IPS-15b (cell line): Measurements from ENCODE around the gene AKAP12.

ENCODE experiments used
- H3K27me3 ChIP-seq: one replicate; pipeline ENCODE4 v1.6.1; 2013; ENCODE audit warnings: low read length; ENCODE audit not compliant: control insufficient read depth, insufficient read depth
- H3K36me3 ChIP-seq: one replicate; pipeline ENCODE4 v1.6.1; 2013; ENCODE audit warnings: low read length; ENCODE audit not compliant: control insufficient read depth, insufficient read depth
- H3K4me1 ChIP-seq: one replicate; pipeline ENCODE4 v1.6.1; 2013; ENCODE audit warnings: mild to moderate bottlenecking, low read length; ENCODE audit not compliant: control insufficient read depth, insufficient read depth
- H3K4me3 ChIP-seq: one replicate; pipeline ENCODE4 v1.5.1; 2013; ENCODE audit warnings: low read depth, low read length
- H3K9ac ChIP-seq: one replicate; pipeline ENCODE4 v1.6.1; 2013; ENCODE audit warnings: low read depth, mild to moderate bottlenecking, low read length
- H3K9me3 ChIP-seq: one replicate; pipeline ENCODE4 v1.6.1; 2013; ENCODE audit warnings: mild to moderate bottlenecking, low read length; ENCODE audit not compliant: control insufficient read depth, insufficient read depth

Gene AKAP12

DNA sequence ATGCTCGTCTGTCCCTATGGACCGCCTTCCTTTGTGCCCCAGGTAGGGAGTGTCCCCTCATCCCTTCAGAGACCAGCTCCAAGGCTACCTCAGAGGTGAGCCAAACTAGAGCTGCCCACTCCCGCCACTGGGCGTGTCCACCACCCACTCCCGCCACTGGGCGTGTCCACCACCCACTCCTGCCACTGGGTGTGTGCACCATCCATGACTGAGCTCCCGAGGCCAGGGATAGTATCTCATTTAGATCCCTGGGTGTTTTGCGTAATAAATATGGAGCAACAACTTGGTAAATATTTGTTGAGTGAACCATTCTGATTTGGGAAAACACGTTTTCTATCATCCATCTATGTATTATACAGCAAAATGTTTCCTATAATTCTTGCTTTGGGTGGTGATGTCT lies 82.8 kb downstream of the AKAP12 start:
- Histone ChIP-seq H3K9me3 (no peaks in the 10 kb centered on the region), H3K4me3 (no peak overlapping the region), H3K27me3 (no peaks in the 10 kb centered on the region), H3K36me3 (no peaks in the 10 kb centered on the region), H3K4me1 (peaks cover 2% of the 10 kb centered on the region), H3K9ac (no peak overlapping the region)

DNA sequence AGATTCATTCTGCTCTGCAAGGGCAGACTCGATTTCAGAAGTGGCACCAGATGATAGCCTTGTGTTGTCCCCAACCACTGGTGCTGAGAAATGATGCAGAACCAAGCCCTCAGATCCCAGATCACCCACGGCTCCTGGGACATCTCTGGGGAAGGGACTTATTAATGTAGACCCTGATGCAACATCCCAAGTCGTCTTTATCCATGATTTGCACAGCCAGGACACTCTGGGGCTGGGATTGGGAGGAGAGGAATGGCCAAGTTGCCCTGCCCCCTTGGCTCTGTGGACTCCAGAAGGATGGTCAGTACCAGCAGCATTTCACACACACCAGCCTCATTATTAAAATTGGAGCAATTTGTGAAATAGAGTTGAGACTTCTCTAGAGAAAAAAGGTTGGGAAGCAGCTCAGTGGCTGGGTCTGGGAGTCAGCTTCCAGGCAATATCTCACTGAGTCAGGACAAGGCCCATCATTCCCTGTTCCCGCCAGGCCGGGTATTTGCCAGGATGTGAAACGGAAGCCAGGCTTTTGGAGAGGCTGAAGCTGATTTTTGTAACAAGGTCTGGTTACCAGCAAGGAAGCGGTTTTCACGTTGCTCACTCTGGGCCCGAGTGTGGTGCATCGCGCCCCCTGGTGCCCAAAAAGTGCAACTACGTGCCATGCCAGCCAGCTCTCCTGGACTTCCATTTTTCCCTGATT lies 84.2 kb downstream of the AKAP12 start:
- no peaks in the 10 kb centered on the region for H3K9me3 ChIP-seq
- H3K36me3 ChIP-seq = no peaks in the 10 kb centered on the region
- H3K27me3 ChIP-seq = no peaks in the 10 kb centered on the region
- peaks cover 2% of the 10 kb centered on the region for H3K4me1 ChIP-seq
- H3K9ac ChIP-seq = no peak overlapping the region
- H3K4me3 ChIP-seq = no peak overlapping the region

DNA sequence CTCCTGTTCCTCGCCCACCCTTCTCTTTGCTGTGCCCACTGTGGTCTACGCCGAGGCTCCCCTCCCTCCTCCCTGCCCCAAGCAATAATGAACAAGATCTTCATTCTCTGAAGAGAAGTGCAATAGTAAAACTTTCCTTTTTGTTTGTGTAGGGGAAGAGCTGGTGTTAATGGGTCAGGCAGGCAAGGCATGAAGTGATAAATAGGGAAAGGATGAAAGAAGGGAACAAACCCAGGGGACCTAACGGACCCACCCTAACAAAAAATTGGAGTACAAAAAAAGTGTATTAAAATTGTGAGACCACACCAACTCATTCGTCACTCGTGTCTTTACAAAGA lies 84.7 kb downstream of the AKAP12 start:
- Histone ChIP-seq H3K27me3 (no peaks in the 10 kb centered on the region), H3K4me1 (peaks cover 2% of the 10 kb centered on the region), H3K36me3 (no peaks in the 10 kb centered on the region), H3K9ac (no peak overlapping the region), H3K4me3 (no peak overlapping the region), H3K9me3 (no peaks in the 10 kb centered on the region)

DNA sequence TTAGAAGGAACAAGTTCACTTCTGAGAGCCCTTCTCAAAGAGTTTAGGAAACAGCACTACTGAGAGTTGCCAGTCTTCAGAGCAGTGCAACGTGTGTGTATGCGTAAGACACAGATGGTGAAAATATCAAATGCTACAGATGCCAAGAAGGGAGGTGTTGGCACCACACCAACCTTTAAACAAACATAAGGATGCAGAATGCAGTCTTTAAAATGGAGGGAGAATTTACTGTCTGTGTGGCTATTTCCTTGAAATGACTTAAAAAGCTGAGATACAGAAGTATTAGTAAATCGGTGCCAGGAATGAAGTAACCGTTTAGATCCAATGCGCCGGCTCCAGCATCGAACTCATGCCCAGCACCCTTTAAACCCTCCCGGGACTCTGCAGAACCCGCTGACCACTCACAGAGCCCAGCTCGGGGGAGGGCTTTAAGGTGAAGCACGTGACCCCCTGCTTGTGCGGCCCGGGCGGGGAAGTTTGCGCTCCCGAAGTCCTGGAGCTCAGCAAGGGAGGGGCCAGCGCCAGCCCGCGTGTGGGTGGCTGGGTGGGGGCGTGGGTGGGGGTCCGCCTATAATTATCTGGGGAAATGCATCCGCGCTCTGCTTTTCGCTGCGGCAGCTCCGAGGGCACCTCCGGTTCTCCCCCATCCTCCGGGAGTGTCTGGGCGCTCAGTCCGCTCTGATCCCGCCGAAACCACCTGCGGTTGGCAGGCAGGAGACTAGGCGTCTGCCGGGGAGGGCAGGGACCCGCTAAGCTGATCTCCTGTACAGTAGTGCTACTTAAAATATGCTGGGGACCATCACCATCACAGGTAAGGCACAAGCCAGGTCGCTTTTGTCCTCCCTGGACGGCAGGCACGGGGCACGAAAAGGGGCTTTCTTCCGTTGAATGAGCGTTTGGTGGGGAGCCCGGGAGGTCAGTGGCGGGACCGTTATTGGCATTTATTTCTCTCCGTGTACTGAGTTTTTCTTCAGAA lies 85.6 kb downstream of the AKAP12 start:
- no peaks in the 10 kb centered on the region for H3K36me3 ChIP-seq
- no peaks in the 10 kb centered on the region for H3K27me3 ChIP-seq
- peak overlapping the region; percentile 9 for H3K9ac ChIP-seq
- H3K4me3 ChIP-seq = peak overlapping the region; percentile 62
- H3K4me1 ChIP-seq = peaks cover 2% of the 10 kb centered on the region
- no peaks in the 10 kb centered on the region for H3K9me3 ChIP-seq

DNA sequence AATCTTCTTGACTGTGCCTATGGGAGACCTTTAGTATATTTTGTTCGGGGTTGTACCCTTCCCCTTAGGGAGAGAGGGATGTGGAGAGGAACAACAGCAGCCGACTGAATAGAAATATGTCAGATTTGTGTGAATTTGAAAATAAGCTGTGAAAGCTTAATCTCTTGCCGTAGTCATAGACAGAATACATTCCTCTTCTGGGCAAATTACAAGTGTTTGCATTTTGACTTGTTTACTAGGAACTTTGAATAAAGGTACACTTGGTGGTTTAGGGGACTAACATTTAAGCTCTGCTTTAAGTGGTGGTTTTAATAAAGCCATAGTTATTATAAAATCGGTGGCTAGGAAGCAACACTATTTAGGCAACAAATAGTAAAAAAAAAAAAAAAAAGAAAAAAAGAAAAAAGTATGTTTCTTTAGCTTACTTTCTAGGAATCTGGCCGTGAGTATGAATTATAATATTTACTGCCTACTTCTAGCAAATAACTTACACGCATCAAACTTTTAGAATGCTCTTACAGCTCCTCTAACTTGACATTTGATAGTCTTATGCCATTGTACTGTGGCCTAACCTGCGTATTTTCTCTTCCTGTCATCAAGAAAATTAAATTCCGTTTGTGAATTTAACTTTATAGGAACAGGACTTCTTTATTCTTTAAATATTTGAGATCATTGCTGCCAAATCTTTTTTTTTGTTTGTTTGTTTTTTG lies 86.5 kb downstream of the AKAP12 start:
- Histone ChIP-seq H3K9me3 (no peaks in the 10 kb centered on the region), H3K27me3 (no peaks in the 10 kb centered on the region), H3K4me3 (peak overlapping the region; percentile 62), H3K4me1 (peaks cover 2% of the 10 kb centered on the region), H3K36me3 (no peaks in the 10 kb centered on the region), H3K9ac (no peak overlapping the region)

DNA sequence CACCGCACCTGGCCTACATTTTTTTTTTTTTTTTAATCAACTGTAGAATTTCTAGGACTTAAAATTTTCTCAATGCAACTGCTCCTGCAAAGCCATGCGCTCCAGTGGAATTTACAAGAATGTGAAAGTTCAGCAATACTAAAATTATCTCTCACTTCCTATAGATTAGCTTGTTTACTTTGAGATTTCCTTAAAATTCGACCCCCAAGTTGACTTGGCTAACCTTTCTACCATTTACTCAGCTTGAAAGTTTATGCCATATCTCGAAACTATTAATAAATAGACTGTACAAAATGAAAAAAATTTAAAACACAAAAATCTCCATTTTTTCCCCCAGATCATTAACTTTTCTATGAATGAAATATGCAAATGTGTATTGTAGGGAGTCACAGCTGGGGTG lies 87.3 kb downstream of the AKAP12 start:
- Histone ChIP-seq H3K9me3 (no peaks in the 10 kb centered on the region), H3K4me3 (no peak overlapping the region), H3K9ac (no peak overlapping the region), H3K36me3 (no peaks in the 10 kb centered on the region), H3K27me3 (no peaks in the 10 kb centered on the region), H3K4me1 (peaks cover 2% of the 10 kb centered on the region)

DNA sequence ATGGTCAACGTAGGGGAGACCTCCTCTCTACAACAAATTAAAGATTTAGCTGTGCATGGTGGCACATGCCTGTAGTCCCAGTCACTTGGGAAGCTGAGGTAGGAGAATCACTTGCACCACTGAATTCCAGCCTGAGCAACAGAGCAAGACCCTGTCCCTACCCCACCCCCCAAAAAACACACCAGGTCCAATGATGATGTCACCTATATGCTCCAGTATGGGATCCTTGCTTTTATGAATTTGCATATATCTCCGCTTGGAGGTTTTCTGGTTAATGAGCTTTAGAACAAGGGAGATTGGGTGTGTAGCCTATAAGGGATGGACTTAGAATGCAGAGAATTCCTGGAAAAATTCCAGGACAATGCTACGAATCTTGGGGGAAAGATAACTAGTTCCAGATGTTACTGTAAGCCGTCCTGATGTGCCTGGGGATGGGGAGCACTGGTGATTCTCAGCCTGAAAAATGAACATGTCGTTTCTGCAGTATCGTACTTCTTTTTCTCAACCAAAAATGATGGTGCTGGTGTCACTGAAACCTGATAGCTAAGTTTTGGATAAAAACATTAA lies 90.4 kb downstream of the AKAP12 start:
- no peaks in the 10 kb centered on the region for H3K36me3 ChIP-seq
- H3K9ac ChIP-seq = no peak overlapping the region
- no peaks in the 10 kb centered on the region for H3K4me1 ChIP-seq

DNA sequence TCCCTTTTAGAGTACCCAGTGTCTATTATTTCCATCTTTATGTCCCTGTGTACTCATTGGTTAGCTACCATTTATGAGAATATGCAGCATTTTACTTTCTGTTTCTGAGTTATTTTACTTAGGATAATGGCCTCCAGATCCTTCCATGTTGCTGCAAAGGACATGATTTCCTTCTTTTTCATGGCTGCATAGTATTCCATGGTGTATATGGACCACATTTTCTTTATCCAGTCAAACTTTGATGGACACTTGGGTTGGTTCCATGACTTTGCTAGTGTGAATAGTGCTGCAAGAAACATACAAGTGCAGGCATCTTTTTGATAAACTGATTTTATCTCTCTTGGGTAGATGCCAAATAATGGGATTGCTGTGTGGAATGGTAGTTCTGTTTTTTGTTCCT lies 96.2 kb downstream of the AKAP12 start:
- no peaks in the 10 kb centered on the region for H3K27me3 ChIP-seq
- H3K9ac ChIP-seq = no peak overlapping the region
- H3K4me3 ChIP-seq = no peak overlapping the region
- H3K4me1 ChIP-seq = no peaks in the 10 kb centered on the region
- no peaks in the 10 kb centered on the region for H3K36me3 ChIP-seq
- no peaks in the 10 kb centered on the region for H3K9me3 ChIP-seq

More for the DNA sequence above, 90.4 kb downstream of the AKAP12 start:
- no peaks in the 10 kb centered on the region for H3K27me3 ChIP-seq
- no peak overlapping the region for H3K4me3 ChIP-seq
- no peaks in the 10 kb centered on the region for H3K9me3 ChIP-seq

DNA sequence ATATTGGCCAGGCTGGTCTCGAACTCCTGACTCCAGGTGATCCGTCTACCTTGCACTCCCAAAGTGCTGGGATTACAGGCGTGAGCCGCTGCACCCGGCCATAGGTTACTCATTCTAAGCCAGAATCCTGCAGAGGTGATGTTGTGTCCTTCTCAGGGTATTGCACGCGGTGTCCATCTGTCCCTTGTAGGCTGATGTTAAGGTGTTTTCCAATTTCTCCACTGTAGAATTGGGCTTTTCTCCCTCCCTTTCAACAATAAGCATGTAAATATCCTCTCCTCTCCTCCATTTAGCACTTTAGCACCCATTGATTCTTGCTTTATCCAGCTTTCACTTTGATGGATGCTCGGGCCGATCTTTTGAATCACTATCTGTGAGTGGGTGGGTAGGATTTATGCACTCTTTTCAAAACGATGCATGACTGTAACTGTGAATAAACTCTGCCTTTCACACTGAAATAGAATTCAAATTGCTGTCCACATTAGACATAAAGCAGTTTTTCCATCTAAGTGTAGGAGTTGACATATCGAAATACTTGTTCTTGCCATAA lies 99.0 kb downstream of the AKAP12 start:
- Histone ChIP-seq H3K4me3 (no peak overlapping the region), H3K9ac (no peak overlapping the region), H3K36me3 (no peaks in the 10 kb centered on the region)

DNA sequence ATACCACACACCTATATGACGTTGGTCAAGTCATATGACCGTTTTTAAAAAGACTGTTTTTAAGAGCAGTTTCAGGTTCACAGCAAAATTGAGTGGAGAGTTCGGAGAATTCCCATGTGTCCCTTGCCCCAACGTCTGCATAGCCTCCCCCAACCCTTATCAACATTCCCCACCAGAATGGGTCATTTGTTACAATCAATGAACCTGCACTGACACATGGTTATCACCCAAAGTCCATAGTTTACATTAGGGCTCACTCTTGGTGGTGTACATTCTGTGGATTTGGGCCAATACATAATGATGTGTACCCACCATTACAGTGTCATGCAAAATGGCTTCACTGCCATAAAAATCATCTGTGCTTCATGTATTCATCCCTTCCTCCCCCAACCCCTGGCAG lies 99.6 kb downstream of the AKAP12 start:
- H3K4me1 ChIP-seq = no peaks in the 10 kb centered on the region
- H3K27me3 ChIP-seq = no peaks in the 10 kb centered on the region
- no peak overlapping the region for H3K4me3 ChIP-seq
- no peaks in the 10 kb centered on the region for H3K9me3 ChIP-seq
- no peak overlapping the region for H3K9ac ChIP-seq
- no peaks in the 10 kb centered on the region for H3K36me3 ChIP-seq

More for the DNA sequence above, 99.0 kb downstream of the AKAP12 start:
- no peaks in the 10 kb centered on the region for H3K4me1 ChIP-seq
- H3K9me3 ChIP-seq = no peaks in the 10 kb centered on the region
- no peaks in the 10 kb centered on the region for H3K27me3 ChIP-seq

DNA sequence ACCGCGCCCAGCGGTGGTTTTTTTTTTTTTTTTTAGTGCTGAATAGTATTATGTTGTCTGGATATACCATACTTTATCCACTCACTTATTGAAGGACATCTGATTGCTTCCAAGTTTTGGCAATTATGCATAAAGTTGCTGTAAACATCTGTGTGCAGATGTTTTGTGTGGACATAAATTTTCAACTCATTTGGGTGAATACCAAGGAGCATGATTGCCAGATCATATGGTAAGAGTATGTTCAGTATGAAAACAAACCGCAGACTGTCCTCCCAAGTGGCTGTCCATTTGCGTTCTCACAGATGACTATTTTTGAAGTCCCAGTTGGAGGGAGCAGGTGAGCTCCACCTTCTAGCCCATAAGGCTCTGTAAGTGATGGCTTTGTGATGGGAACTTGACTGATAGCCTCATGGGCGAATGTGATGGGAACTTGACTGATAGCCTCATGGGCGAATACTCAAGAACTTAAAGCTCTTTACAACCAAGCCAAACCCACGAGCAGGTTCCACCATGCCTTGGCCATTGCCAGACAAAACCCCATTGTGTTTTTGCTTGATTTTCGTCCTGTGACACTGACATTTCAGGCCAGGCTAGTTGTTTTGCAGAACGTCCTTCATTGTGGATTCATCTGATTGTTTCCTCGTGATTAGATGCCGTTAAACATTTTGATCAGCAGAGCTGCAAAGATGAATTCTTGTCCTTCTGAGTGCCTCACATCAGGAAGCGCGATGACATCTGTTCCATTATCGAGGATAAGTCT lies 100.6 kb downstream of the AKAP12 start:
- H3K27me3 ChIP-seq = no peaks in the 10 kb centered on the region
- no peaks in the 10 kb centered on the region for H3K36me3 ChIP-seq
- no peak overlapping the region for H3K9ac ChIP-seq
- no peaks in the 10 kb centered on the region for H3K4me1 ChIP-seq
- no peaks in the 10 kb centered on the region for H3K9me3 ChIP-seq
- no peak overlapping the region for H3K4me3 ChIP-seq
